Spleen (tissue), 11 donors: ENCODE data around the gene ZNF207. TPM values are rescaled to one million over a fixed set of nuclear protein-coding genes. Genes with fewer than 3 reads are reported as not detected.

Experiments
- DNase-seq: peaks from one replicate; pipeline ENCODE4 v3.0.0-alpha.2; 2020
- H3K27ac ChIP-seq, 8 donors: fragments of 200-600 bp; sonication (generic) in 7 of 8; 1 replicate in 4 of 8; 2 replicates in 4 of 8; pipeline versions ENCODE4 v1.5.0 to v1.8.0; 2016 to 2021; ENCODE audit warnings: inconsistent platforms in 4 of 8, mild to moderate bottlenecking in 4 of 8, moderate library complexity in 1 of 8
- H3K27me3 ChIP-seq, 7 donors: fragments of 200-600 bp; sonication (generic) in 6 of 7; replicated peaks in 1 of 7; 1 replicate in 4 of 7; 2 replicates in 3 of 7; pipeline versions ENCODE4 v1.5.0 to v1.8.0; 2016 to 2021; ENCODE audit warnings: inconsistent platforms in 3 of 7, mild to moderate bottlenecking in 1 of 7
- H3K36me3 ChIP-seq, 6 donors: fragments of 200-600 bp; sonication (generic) in 5 of 6; 1 replicate in 4 of 6; 2 replicates in 2 of 6; pipeline versions ENCODE4 v1.5.0 to v1.8.0; 2016 to 2021; ENCODE audit warnings: inconsistent platforms in 2 of 6
- H3K4me1 ChIP-seq, 6 donors: fragments of 200-600 bp; sonication (generic) in 5 of 6; 1 replicate in 3 of 6; 2 replicates in 3 of 6; pipeline versions ENCODE4 v1.5.0 to v1.8.0; 2016 to 2021; ENCODE audit warnings: inconsistent platforms in 3 of 6
- H3K4me3 ChIP-seq, 8 donors: fragments of 200-600 bp; sonication (generic) in 7 of 8; 1 replicate in 4 of 8; 2 replicates in 4 of 8; pipeline versions ENCODE4 v1.5.0 to v1.8.0; 2016 to 2021; ENCODE audit warnings: inconsistent platforms in 4 of 8, mild to moderate bottlenecking in 4 of 8, moderate library complexity in 2 of 8
- H3K9me3 ChIP-seq, 8 donors: fragments of 200-600 bp; sonication (generic) in 7 of 8; 1 replicate in 4 of 8; 2 replicates in 4 of 8; pipeline versions ENCODE4 v1.5.0 to v1.8.0; 2016 to 2021; ENCODE audit warnings: inconsistent platforms in 4 of 8
- CTCF ChIP-seq, 11 experiments: fragments of 200-600 bp in 7 of 11; fragments of 450-650 bp in 4 of 11; sonication (generic) in 4 of 11; IDR thresholded peaks in 8 of 11; conservative IDR thresholded peaks in 3 of 11; 1 replicate in 7 of 11; 2 replicates in 4 of 11; pipeline versions ENCODE4 v1.4.0 to v1.8.0; 2016 to 2021; ENCODE audit warnings: antibody characterized with exemption in 11 of 11, inconsistent platforms in 4 of 11, mild to moderate bottlenecking in 1 of 11
- POLR2A ChIP-seq, 3 donors: fragments of 450-650 bp; IDR thresholded peaks; one replicate each; pipeline ENCODE4 v1.5.1; 2017; ENCODE audit warnings: antibody characterized with exemption in 3 of 3, mild to moderate bottlenecking in 1 of 3
- POLR2AphosphoS5 ChIP-seq, 3 donors: sonication (generic); formaldehyde crosslinking; IDR thresholded peaks; one replicate each; pipeline ENCODE4 v1.5.1; 2017; ENCODE audit warnings: antibody characterized with exemption in 3 of 3
- WGBS, 5 donors: extraction: QIAGEN DNeasy Blood & Tissue Kit in 3 of 5; methylation state at CpG; one replicate each; pipeline versions ENCODE4 v1.1.5 to v1.1.7; 2013 to 2018; 5-methylcytosine and 5-hydroxymethylcytosine counted together
- intact Hi-C: fragments of 100-400 bp; cut with DNase I; formaldehyde crosslinking; loops from one replicate; pipeline ENCODE4 v1.15.0; 2023; ENCODE audit warnings: low total_unique reads
- polyA plus RNA-seq, 3 donors: library from polyadenylated mRNA; stranded (reverse); fragments of 200-250 nt; gene quantifications; one replicate each; pipeline ENCODE4 v1.2.1, GENCODE V29; 2013
- total RNA-seq, 7 donors: library from RNA; depleted of rRNA in 3 of 7; stranded (reverse); fragments of >200 nt in 3 of 7; fragmentation: NEBNext Ultra II Directional in 4 of 7; extraction: Animal tissue kit (Norgen Biotek cat#: 25700) in 4 of 7; gene quantifications; one replicate each; pipeline versions ENCODE4 v1.1.0 to v1.2.1, GENCODE V29; 2016 to 2021
- donor health status: healthy with polysubstance abuse.
- donor health status: DM: no; HTN: no; CAD: no; lungs with moderate emphysema.
- donor health status: DM: no; HTN: no; CAD: no.
- donor health status: Bipolar disorder and iron deficiency.
- donor health status: healthy.
- donor health status: DM: no; HTN: no; CAD: no.
- donor health status: DM: yes; HTN: yes; CAD: no.

Gene ZNF207
- total and polyA plus RNA-seq, 10 donors: 38.9 to 300 (median 213) TPM

GRCh38 chr17:32361270-32361669 lies 11.3 kb downstream of the ZNF207 start:
- Histone ChIP-seq H3K36me3 (peaks cover 10 to 100% (median 96%) of the 10 kb centered on the region in 6 donors), H3K9me3 (no peaks in the 10 kb centered on the region), H3K27ac (no peak overlapping the region), H3K4me1 (peaks cover 12 to 94% (median 42%) of the 10 kb centered on the region in 6 donors), H3K4me3 (no peak overlapping the region), H3K27me3 (no peaks in the 10 kb centered on the region)
- DNase-seq: no peak
- intact Hi-C loops: no loop called here
- no peak for TF ChIP-seq POLR2A (IDR thresholded peaks at IDR 0.05)
- TF ChIP-seq POLR2AphosphoS5 (IDR thresholded peaks at IDR 0.05): no peak
- no peak for TF ChIP-seq CTCF (IDR thresholded peaks at IDR 0.05 in 8 of 11, conservative IDR thresholded peaks at IDR 0.05 in 3 of 11)
- 80 to 98% (median 87%) methylated on average over 1 of the region's 1 CpG for WGBS, 5 donors

GRCh38 chr17:32370426-32370825 lies 20.5 kb downstream of the ZNF207 start:
- 55 to 71% (median 61%) methylated on average over 1 of the region's 1 CpG for WGBS, 5 donors
- intact Hi-C loops: no loop called here
- peaks cover 9 to 100% (median 96%) of the 10 kb centered on the region in 6 donors for H3K36me3 ChIP-seq

GRCh38 chr17:32382526-32383223 lies 32.7 kb downstream of the ZNF207 start:
- 92 to 99% (median 97%) methylated on average over 5 of the region's 5 CpGs for WGBS, 5 donors
- H3K27me3 ChIP-seq: no peaks in the 10 kb centered on the region
- no peaks in the 10 kb centered on the region for H3K9me3 ChIP-seq
- no peak overlapping the region for H3K4me3 ChIP-seq
- no peaks in the 10 kb centered on the region for H3K4me1 ChIP-seq
- intact Hi-C loops: no loop called here
- TF ChIP-seq CTCF (IDR thresholded peaks at IDR 0.05 in 8 of 11, conservative IDR thresholded peaks at IDR 0.05 in 3 of 11) (no peak), POLR2AphosphoS5 (IDR thresholded peaks at IDR 0.05) (peak in 2 of 3 donors; percentile 38 to 43), POLR2A (IDR thresholded peaks at IDR 0.05) (no peak)
- no peak for DNase-seq
- no peak overlapping the region for H3K27ac ChIP-seq
- H3K36me3 ChIP-seq: peaks cover 0 to 80% (median 47%) of the 10 kb centered on the region in 6 donors

More at GRCh38 chr17:32370426-32370825, 20.5 kb downstream of the ZNF207 start:
- H3K27ac ChIP-seq: no peak overlapping the region
- DNase-seq: no peak
- no peaks in the 10 kb centered on the region for H3K9me3 ChIP-seq
- TF ChIP-seq POLR2A (IDR thresholded peaks at IDR 0.05) (no peak), CTCF (IDR thresholded peaks at IDR 0.05 in 8 of 11, conservative IDR thresholded peaks at IDR 0.05 in 3 of 11) (no peak), POLR2AphosphoS5 (IDR thresholded peaks at IDR 0.05) (no peak)
- H3K27me3 ChIP-seq: no peaks in the 10 kb centered on the region
- H3K4me3 ChIP-seq: no peak overlapping the region
- peaks cover 0 to 62% (median 8%) of the 10 kb centered on the region in 6 donors for H3K4me1 ChIP-seq

GRCh38 chr17:32383926-32384434 lies 34.0 kb downstream of the ZNF207 start:
- TF ChIP-seq CTCF (IDR thresholded peaks at IDR 0.05 in 8 of 11, conservative IDR thresholded peaks at IDR 0.05 in 3 of 11) (no peak), POLR2A (IDR thresholded peaks at IDR 0.05) (no peak), POLR2AphosphoS5 (IDR thresholded peaks at IDR 0.05) (no peak)
- no peaks in the 10 kb centered on the region for H3K4me1 ChIP-seq
- no peak for DNase-seq
- H3K4me3 ChIP-seq: no peak overlapping the region
- no peaks in the 10 kb centered on the region for H3K9me3 ChIP-seq
- intact Hi-C loops: no loop called here
- peaks cover 0 to 80% (median 34%) of the 10 kb centered on the region in 6 donors for H3K36me3 ChIP-seq
- no peaks in the 10 kb centered on the region for H3K27me3 ChIP-seq
- no peak overlapping the region for H3K27ac ChIP-seq
- WGBS, 5 donors: 86 to 97% (median 91%) methylated on average over 1 of the region's 1 CpG
